Smooth muscle cell of the brain vasculature (primary cell): ENCODE data around the gene IFT57.

ENCODE experiments used
- DNase-seq: peaks from one replicate; pipeline ENCODE4 v3.0.0-alpha.2; 2012; ENCODE audit warnings: low read depth, low spot score

Gene IFT57

GRCh38 chr3:108125153-108125543 lies 97.1 kb downstream of the IFT57 start:
- DNase-seq = no peak

DNA sequence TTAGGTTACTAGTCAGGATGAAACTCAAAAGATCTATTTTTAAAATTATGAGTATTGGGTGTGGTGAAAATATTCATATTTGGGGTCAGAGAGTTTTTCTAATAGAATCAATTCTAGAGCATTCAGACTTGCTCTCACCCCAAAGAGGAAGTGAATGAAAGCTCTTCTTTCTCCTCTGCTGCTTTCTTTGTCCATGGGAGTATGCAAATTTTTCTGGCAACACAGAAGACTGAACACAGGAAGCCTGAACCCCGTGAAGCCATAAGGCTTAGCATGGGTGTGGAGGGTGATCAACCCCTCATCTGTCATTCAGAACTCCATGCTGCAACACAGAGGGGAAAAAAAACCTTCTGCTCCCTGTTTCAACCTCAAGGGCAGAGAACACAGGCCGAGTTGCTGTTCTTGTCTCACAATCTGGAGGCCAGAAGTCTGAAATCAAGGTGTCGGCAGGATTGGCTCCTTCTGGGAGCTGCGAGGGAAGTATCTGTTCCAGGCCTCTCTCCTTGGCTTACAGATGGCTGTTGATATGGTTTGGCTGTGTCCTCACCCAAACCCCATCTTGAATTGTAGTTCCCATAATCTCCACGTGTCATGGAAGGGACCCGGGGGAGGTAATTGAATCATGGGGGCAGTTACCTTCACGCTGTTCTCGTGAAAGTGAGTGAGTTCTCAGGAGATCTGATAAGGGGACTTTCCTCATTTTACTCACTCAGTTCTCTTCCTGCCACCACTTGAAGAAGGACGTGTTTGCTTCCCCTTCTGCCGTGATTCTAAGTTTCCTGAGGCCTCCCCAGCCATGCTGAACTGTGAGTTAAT lies 97.7 kb downstream of the IFT57 start:
- DNase-seq = no peak

GRCh38 chr3:108123326-108123725 lies 98.9 kb downstream of the IFT57 start:
- DNase-seq = no peak

- no peak for DNase-seq
Observed at GRCh38 chr3:108122276-108122675, 99.9 kb downstream of the IFT57 start.

DNA sequence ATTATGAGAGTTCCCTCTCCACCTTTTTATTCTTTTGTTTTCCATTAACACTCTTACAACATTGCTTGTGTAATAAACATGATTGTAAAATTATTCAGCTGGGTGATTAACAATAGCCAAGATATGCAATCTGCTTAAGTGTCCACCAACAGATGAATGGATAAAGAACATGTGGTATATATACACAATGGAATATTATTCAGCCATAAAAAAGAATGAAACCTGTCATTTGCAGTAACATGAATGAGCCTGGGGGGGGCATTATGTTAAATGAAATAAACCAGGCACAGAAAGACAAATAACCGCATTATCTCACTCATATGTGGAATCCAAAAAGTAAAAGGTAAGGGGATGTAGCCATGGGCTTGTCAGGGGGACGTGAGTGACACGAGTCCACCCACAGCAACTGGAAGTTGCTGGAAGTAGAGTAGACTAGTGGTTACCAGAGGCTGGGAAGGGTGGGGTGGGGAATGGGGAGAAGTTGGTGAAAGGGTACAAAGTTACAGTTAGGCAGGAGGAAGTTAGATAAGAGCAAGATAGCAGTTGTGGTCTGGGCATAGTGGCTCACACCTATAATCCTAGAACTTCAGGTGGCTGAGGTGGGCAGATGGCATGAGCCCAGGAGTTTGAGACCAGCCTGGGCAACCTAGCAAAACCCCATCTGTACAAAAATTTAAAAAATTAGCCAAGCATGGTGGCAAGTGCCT lies 102.7 kb downstream of the IFT57 start:
- DNase-seq = no peak

GRCh38 chr3:108118038-108118768 lies 104.0 kb downstream of the IFT57 start:
- no peak for DNase-seq

GRCh38 chr3:108117241-108117775 lies 104.9 kb downstream of the IFT57 start:
- DNase-seq = no peak

- no peak for DNase-seq
Observed at GRCh38 chr3:108114423-108115065, 107.7 kb downstream of the IFT57 start.

DNA sequence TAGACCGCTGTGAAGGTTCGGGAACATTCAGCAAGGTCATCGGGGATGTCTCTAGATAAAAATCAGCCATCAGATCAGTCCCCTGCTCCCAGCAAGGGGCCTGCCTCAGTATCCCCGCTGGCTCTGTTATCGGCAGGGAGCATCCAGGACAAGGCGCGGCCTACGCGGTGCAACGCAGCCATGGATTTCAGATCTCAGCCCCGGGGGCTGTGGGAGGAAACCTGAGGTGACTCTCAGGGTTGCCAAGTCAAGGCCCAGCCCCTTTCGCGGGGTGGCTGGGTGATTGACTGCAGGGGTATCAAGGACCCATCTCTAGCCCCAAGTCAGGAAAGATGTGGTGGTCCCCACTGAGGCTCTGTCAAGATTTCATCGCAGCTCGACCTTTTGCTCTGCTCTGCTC lies 108.2 kb downstream of the IFT57 start:
- DNase-seq = no peak

- DNase-seq = no peak
Observed at GRCh38 chr3:108110934-108111333, 111.3 kb downstream of the IFT57 start.
